Choroid plexus epithelial cell (primary cell): ENCODE data around the gene KCND3.

ENCODE experiments used
- DNase-seq: peaks from one replicate; pipeline ENCODE4 v3.0.0-alpha.2; 2010; ENCODE audit warnings: low read depth
- H3K4me3 ChIP-seq: 2 replicates; pipeline ENCODE4 v1.5.1; 2011; ENCODE audit warnings: low read depth, mild to moderate bottlenecking, control low read depth, low read length, moderate library complexity
- CTCF ChIP-seq: conservative IDR thresholded peaks from 2 replicates; pipeline ENCODE4 v1.5.1; 2011; ENCODE audit warnings: low read depth, mild to moderate bottlenecking, control low read depth, inconsistent platforms, low read length, moderate library complexity

Gene KCND3

DNA sequence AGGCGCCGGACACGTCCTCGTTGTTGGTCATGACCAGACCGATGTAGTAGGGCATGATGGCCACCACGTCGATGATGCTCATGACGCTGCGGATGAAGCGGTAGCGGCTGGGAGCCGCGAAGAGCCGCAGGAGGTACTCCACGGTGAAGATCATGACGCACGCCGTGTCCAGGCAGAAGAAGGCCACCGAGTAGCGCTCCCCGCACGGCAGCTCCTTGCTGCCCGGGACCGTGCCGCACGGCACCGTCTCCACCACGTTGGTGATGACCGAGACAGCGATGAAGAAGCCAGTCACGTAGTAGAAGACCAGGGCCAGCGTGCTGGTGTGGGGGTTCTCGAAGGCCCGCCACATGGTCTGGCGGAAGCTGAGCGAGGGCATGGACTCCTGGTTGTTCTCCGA, 7.6 kb downstream of the KCND3 start:
- no peak for TF ChIP-seq CTCF
- H3K4me3 ChIP-seq = no peak overlapping the region
- DNase-seq = no peak

GRCh38 chr1:111981090-111981489, 8.4 kb downstream of the KCND3 start:
- H3K4me3 ChIP-seq = no peak overlapping the region
- no peak for DNase-seq
- no peak for TF ChIP-seq CTCF

GRCh38 chr1:111980686-111981085, 8.8 kb downstream of the KCND3 start:
- TF ChIP-seq CTCF = no peak
- H3K4me3 ChIP-seq = no peak overlapping the region
- DNase-seq = no peak

GRCh38 chr1:111978695-111979094, 10.8 kb downstream of the KCND3 start:
- TF ChIP-seq CTCF = no peak
- no peak for DNase-seq
- H3K4me3 ChIP-seq = no peak overlapping the region

DNA sequence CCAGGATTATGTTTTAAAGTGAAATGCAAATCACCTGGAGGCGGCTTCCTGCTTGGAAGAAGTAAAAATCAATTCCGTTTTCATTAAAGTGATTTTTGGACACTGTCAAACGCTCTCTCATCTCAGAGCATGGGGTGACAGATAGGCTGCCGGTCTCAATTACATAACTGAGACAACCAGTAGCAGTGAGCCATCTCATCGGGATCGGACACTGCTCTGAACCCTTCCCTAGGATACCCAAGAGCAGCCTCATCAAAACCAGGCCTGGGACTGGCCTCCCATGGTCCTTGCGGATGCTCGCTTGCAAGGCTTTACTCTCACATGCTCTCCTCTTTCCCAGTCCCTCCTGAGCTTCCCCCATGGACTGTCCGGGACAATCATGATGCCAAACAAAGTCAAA, 12.1 kb downstream of the KCND3 start:
- DNase-seq = no peak
- no peak for TF ChIP-seq CTCF

DNA sequence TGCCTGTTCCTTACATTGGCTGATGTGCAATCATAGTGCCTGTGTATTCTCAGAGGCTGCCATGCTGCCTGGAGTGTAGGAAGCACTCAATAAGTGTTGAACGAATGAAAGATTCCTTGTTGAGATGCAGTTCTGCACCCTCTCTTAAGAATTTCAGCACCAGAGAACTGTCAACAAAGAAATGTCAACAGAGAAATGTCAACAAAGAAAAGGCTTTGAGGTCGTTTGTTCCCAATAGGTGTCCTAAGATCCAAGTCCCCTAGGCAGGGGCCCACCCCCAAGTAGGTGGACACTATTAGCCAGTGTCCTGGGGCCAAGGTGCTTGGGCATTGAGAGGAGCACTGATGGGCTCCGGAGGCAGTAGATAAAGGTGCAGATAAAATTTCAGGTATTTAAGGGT, 12.6 kb downstream of the KCND3 start:
- H3K4me3 ChIP-seq = no peak overlapping the region
- no peak for TF ChIP-seq CTCF
- DNase-seq = no peak

More for the DNA sequence above, 12.1 kb downstream of the KCND3 start:
- H3K4me3 ChIP-seq = no peak overlapping the region

- no peak for TF ChIP-seq CTCF
- DNase-seq = no peak
- H3K4me3 ChIP-seq = no peak overlapping the region
Measured at GRCh38 chr1:111976332-111976731, 13.1 kb downstream of the KCND3 start.
